Stimulated activated CD8-positive, alpha-beta memory T cell treated with anti-CD3 and anti-CD28 coated beads, Interleukin-12 subunit alpha, Interleukin-12 subunit beta, amount 100 ng/mL, for 24 hours (primary cell): Measurements from ENCODE around the gene SUSD3.

Source experiments
- DNase-seq: peaks from one replicate; pipeline ENCODE4 v3.0.0-alpha.2; 2020; ENCODE audit errors: extremely low read depth

The SUSD3 gene

GRCh38 chr9:93030642-93031628 is 27.6 kb upstream of the SUSD3 start:
- no peak for DNase-seq

- no peak for DNase-seq
These were observed 26.7 kb upstream of the SUSD3 start for GRCh38 chr9:93031629-93032430.

GRCh38 chr9:93032545-93032944 is 26.0 kb upstream of the SUSD3 start:
- DNase-seq: no peak

- DNase-seq: no peak
These were observed 25.0 kb upstream of the SUSD3 start for GRCh38 chr9:93033531-93033930.

- no peak for DNase-seq
These were observed 23.3 kb upstream of the SUSD3 start for GRCh38 chr9:93035106-93035660.

- DNase-seq: no peak
These were observed 22.6 kb upstream of the SUSD3 start for GRCh38 chr9:93035821-93036351.

GRCh38 chr9:93036887-93037475 is 21.5 kb upstream of the SUSD3 start:
- DNase-seq: no peak

GRCh38 chr9:93037476-93037971 is 21.0 kb upstream of the SUSD3 start:
- no peak for DNase-seq

GRCh38 chr9:93038918-93039317 is 19.6 kb upstream of the SUSD3 start:
- DNase-seq: no peak

GRCh38 chr9:93039456-93039855 is 19.0 kb upstream of the SUSD3 start:
- no peak for DNase-seq

- DNase-seq: no peak
These were observed 18.5 kb upstream of the SUSD3 start for GRCh38 chr9:93039976-93040375.

- DNase-seq: no peak
These were observed 18.1 kb upstream of the SUSD3 start for GRCh38 chr9:93040409-93040808.

- no peak for DNase-seq
These were observed 17.2 kb upstream of the SUSD3 start for GRCh38 chr9:93041108-93041802.

GRCh38 chr9:93043122-93043521 is 15.4 kb upstream of the SUSD3 start:
- no peak for DNase-seq

GRCh38 chr9:93045521-93045920 is 13.0 kb upstream of the SUSD3 start:
- no peak for DNase-seq

GRCh38 chr9:93048566-93049448 is 9.7 kb upstream of the SUSD3 start:
- no peak for DNase-seq

GRCh38 chr9:93049491-93049890 is 9.0 kb upstream of the SUSD3 start:
- no peak for DNase-seq

GRCh38 chr9:93050231-93050630 is 8.3 kb upstream of the SUSD3 start:
- no peak for DNase-seq

- no peak for DNase-seq
These were observed 6.8 kb upstream of the SUSD3 start for GRCh38 chr9:93051680-93052089.
